ENCODE results near the gene ST14.

ST14 gene

GRCh38 chr11:130209954-130210854 is 50.6 kb downstream of the ST14 start:
- Histone ChIP-seq H3K9me3 (ENCODE audit: low read depth, low read length) (no peaks in the 10 kb centered on the region), H3K27ac (no peak overlapping the region), H3K9ac (ENCODE audit: insufficient read length) (no peak overlapping the region), H3K36me3 (ENCODE audit: insufficient read depth, low read length) (no peaks in the 10 kb centered on the region), H3K4me3 (no peak overlapping the region)
- TF ChIP-seq POLR2AphosphoS5 (IDR thresholded peaks at IDR 0.05; ENCODE audit: borderline replicate concordance, low read depth, low read length), result no peak
- TF ChIP-seq FOXP2 (optimal IDR thresholded peaks at IDR 0.05; ENCODE audit: control extremely low read depth, extremely low read length, insufficient read depth), result no peak
- no peak for TF ChIP-seq EZH2 (IDR thresholded peaks at IDR 0.05)
- no peak for DNase-seq (ENCODE audit: low read depth, low spot score)

- no peak overlapping the region for H3K27ac ChIP-seq
- no peak for DNase-seq (ENCODE audit: low read depth, low spot score)
- no peak overlapping the region for H3K4me3 ChIP-seq
- no peak overlapping the region for H3K9ac ChIP-seq (ENCODE audit: insufficient read length)
- no peaks in the 10 kb centered on the region for H3K36me3 ChIP-seq (ENCODE audit: insufficient read depth, low read length)
- TF ChIP-seq FOXP2 (optimal IDR thresholded peaks at IDR 0.05; ENCODE audit: control extremely low read depth, extremely low read length, insufficient read depth) (no peak), EZH2 (IDR thresholded peaks at IDR 0.05) (no peak), POLR2AphosphoS5 (IDR thresholded peaks at IDR 0.05; ENCODE audit: borderline replicate concordance, low read depth, low read length) (no peak)
- no peaks in the 10 kb centered on the region for H3K9me3 ChIP-seq (ENCODE audit: low read depth, low read length)
These were observed 51.6 kb downstream of the ST14 start for GRCh38 chr11:130211144-130211543.

DNA sequence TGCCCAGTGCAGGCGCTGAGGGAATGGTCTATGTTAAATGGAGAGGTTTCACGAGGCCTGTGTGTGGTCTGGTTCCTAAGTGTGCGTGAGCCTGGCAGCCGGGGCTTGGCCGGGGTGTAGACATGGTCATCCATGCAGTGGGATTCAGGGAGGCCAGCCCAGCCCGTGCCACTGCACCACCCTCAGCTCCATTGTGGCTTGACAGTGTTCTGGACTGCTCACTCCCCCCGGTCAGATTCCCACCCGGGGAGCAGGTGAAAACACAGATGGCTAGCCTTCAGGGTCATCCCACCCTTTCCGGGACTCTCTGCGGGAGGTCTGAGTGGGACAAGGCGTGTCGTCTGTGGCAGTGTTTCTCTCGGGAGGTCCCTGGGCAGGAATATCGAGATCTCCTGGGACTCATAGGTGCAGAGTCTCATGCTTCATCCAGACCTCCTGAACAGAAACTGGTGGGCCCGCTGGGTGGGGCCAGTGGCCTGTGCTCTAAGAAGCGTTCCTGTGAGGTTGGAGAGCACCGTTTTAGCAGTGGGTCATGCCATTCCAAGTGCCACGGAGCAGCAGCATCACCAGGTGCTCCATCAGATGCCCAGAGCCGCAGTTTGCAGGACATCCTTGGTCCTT is 52.3 kb downstream of the ST14 start:
- no peak for DNase-seq (ENCODE audit: low read depth, low spot score)
- no peaks in the 10 kb centered on the region for H3K9me3 ChIP-seq (ENCODE audit: low read depth, low read length)
- no peaks in the 10 kb centered on the region for H3K36me3 ChIP-seq (ENCODE audit: insufficient read depth, low read length)
- H3K9ac ChIP-seq (ENCODE audit: insufficient read length), result no peak overlapping the region
- no peak overlapping the region for H3K4me3 ChIP-seq
- TF ChIP-seq FOXP2 (optimal IDR thresholded peaks at IDR 0.05; ENCODE audit: control extremely low read depth, extremely low read length, insufficient read depth) (no peak), EZH2 (IDR thresholded peaks at IDR 0.05) (no peak), POLR2AphosphoS5 (IDR thresholded peaks at IDR 0.05; ENCODE audit: borderline replicate concordance, low read depth, low read length) (no peak)
- no peak overlapping the region for H3K27ac ChIP-seq

- TF ChIP-seq POLR2AphosphoS5 (IDR thresholded peaks at IDR 0.05; ENCODE audit: borderline replicate concordance, low read depth, low read length) (no peak), EZH2 (IDR thresholded peaks at IDR 0.05) (no peak), FOXP2 (optimal IDR thresholded peaks at IDR 0.05; ENCODE audit: control extremely low read depth, extremely low read length, insufficient read depth) (no peak)
- no peak overlapping the region for H3K27ac ChIP-seq
- no peaks in the 10 kb centered on the region for H3K9me3 ChIP-seq (ENCODE audit: low read depth, low read length)
- no peak for DNase-seq (ENCODE audit: low read depth, low spot score)
- no peak overlapping the region for H3K9ac ChIP-seq (ENCODE audit: insufficient read length)
- no peaks in the 10 kb centered on the region for H3K36me3 ChIP-seq (ENCODE audit: insufficient read depth, low read length)
- no peak overlapping the region for H3K4me3 ChIP-seq
These were observed 52.9 kb downstream of the ST14 start for GRCh38 chr11:130212431-130212961.

DNA sequence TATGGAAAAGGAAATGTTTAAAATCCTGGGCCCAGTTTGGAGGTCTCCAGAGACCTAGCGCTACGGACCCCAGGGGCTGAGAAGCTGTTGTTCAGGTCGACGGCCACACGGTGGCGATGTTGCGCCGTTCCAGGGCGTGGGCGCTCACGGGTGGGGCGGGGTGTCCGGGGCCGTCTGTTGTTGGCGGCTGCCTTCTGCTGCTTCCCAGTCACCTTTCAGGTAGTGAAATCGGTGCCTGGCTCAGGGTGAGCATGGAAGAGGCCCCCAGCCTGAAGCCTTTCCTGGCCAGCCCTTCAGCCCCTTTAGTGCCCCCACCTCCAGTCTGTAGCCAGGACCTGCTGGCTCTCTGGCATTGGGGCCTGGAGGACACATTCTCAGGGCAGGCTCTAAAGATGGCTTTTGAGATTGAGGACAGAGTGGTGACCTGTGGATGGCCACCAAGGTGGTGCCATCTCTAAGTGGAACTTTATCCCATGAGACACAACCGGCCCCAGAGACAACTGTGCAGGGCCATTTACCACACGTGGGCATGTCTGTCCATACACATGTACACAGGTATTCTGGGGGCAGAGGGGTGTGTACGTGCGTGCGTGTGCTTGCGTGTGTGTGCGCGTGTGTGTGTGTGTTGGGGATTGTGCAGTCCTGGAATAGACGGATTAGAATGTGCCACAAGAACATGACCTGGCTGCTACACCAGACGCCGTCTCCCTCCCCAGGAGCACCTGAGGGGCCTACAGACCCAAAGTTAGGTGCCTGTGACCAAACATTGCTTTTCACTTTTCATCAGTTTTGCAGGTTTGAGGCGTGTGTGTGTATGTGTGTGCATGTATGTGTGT is 53.8 kb downstream of the ST14 start:
- Histone ChIP-seq H3K9ac (ENCODE audit: insufficient read length) (no peak overlapping the region), H3K36me3 (ENCODE audit: insufficient read depth, low read length) (no peaks in the 10 kb centered on the region), H3K4me3 (no peak overlapping the region), H3K9me3 (ENCODE audit: low read depth, low read length) (no peaks in the 10 kb centered on the region), H3K27ac (no peak overlapping the region)
- no peak for DNase-seq (ENCODE audit: low read depth, low spot score)
- TF ChIP-seq POLR2AphosphoS5 (IDR thresholded peaks at IDR 0.05; ENCODE audit: borderline replicate concordance, low read depth, low read length) (no peak), FOXP2 (optimal IDR thresholded peaks at IDR 0.05; ENCODE audit: control extremely low read depth, extremely low read length, insufficient read depth) (no peak), EZH2 (IDR thresholded peaks at IDR 0.05) (no peak)

DNA sequence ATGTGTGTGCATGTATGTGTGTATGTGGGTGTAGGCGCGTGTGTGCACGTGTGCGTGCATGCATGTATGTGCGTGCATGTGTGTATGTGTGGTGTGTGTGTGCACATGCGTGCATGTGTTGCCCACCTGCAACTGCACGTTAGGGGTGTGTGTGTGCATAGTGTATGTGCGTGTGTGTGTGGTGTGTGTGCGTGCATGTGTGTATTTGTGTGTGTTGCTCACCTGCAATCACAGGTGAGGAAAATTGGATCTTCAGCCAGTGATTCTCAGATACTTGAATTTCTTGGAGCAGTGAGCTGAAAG is 54.3 kb downstream of the ST14 start:
- H3K27ac ChIP-seq, result no peak overlapping the region
- no peak overlapping the region for H3K9ac ChIP-seq (ENCODE audit: insufficient read length)
- no peak overlapping the region for H3K4me3 ChIP-seq
- DNase-seq (ENCODE audit: low read depth, low spot score), result no peak
- no peak for TF ChIP-seq FOXP2 (optimal IDR thresholded peaks at IDR 0.05; ENCODE audit: control extremely low read depth, extremely low read length, insufficient read depth)
- TF ChIP-seq EZH2 (IDR thresholded peaks at IDR 0.05), result no peak
- no peak for TF ChIP-seq POLR2AphosphoS5 (IDR thresholded peaks at IDR 0.05; ENCODE audit: borderline replicate concordance, low read depth, low read length)
- H3K36me3 ChIP-seq (ENCODE audit: insufficient read depth, low read length), result no peaks in the 10 kb centered on the region
- no peaks in the 10 kb centered on the region for H3K9me3 ChIP-seq (ENCODE audit: low read depth, low read length)

GRCh38 chr11:130214861-130215530 is 55.4 kb downstream of the ST14 start:
- DNase-seq (ENCODE audit: low read depth, low spot score), result no peak
- TF ChIP-seq EZH2 (IDR thresholded peaks at IDR 0.05), result no peak
- TF ChIP-seq FOXP2 (optimal IDR thresholded peaks at IDR 0.05; ENCODE audit: control extremely low read depth, extremely low read length, insufficient read depth), result no peak
- TF ChIP-seq POLR2AphosphoS5 (IDR thresholded peaks at IDR 0.05; ENCODE audit: borderline replicate concordance, low read depth, low read length), result no peak
- Histone ChIP-seq H3K27ac (no peak overlapping the region), H3K4me3 (no peak overlapping the region), H3K9me3 (ENCODE audit: low read depth, low read length) (no peaks in the 10 kb centered on the region), H3K9ac (ENCODE audit: insufficient read length) (no peak overlapping the region), H3K36me3 (ENCODE audit: insufficient read depth, low read length) (no peaks in the 10 kb centered on the region)

Measured in SK-N-MC (cell line).